Endothelial cell of hepatic sinusoid (primary cell): ENCODE measurements around the gene SPINK4.

Source experiments
- in situ Hi-C: cut with HindIII; loops from 2 replicates; pipeline ENCODE4 v1.10.0; 2017; ENCODE audit warnings: low sequenced_read_pairs

The SPINK4 gene

GRCh38 chr9:33255471-33255870 lies 15.5 kb downstream of the SPINK4 start:
- in situ Hi-C loops = no loop called here

- in situ Hi-C loops = no loop called here
Observed at GRCh38 chr9:33256236-33256635, 16.3 kb downstream of the SPINK4 start.

- in situ Hi-C loops = no loop called here
Observed at GRCh38 chr9:33257276-33257675, 17.3 kb downstream of the SPINK4 start.

GRCh38 chr9:33260372-33260771 lies 20.4 kb downstream of the SPINK4 start:
- in situ Hi-C loops = no loop called here

- in situ Hi-C loops = no loop called here
Observed at GRCh38 chr9:33263131-33264002, 23.4 kb downstream of the SPINK4 start.

- in situ Hi-C loops = no loop called here
Observed at GRCh38 chr9:33264003-33264472, 24.1 kb downstream of the SPINK4 start.

GRCh38 chr9:33264473-33265177 lies 24.7 kb downstream of the SPINK4 start, which contains the start of the genes BAG1 and CHMP5:
Gene BAG1, minus strand, starts transcription at chr9:33264708.
Gene CHMP5, plus strand, starts transcription at chr9:33265049. Its CDS starts 30 bp downstream, at chr9:33265079.
- in situ Hi-C loops = no loop called here

- in situ Hi-C loops = no loop called here
Observed at GRCh38 chr9:33265211-33265865, 25.4 kb downstream of the SPINK4 start.

- in situ Hi-C loops = no loop called here
Observed at GRCh38 chr9:33267151-33267767, 27.3 kb downstream of the SPINK4 start.

- in situ Hi-C loops = no loop called here
Observed at GRCh38 chr9:33270146-33270545, 30.2 kb downstream of the SPINK4 start.

GRCh38 chr9:33272061-33272460 lies 32.1 kb downstream of the SPINK4 start:
- in situ Hi-C loops = no loop called here

- in situ Hi-C loops = no loop called here
Observed at GRCh38 chr9:33273266-33273971, 33.5 kb downstream of the SPINK4 start.

GRCh38 chr9:33273972-33274328 lies 34.0 kb downstream of the SPINK4 start:
- in situ Hi-C loops = no loop called here

- in situ Hi-C loops = no loop called here
Observed at GRCh38 chr9:33277484-33277883, 37.5 kb downstream of the SPINK4 start.

GRCh38 chr9:33285502-33285901 lies 45.5 kb downstream of the SPINK4 start:
- in situ Hi-C loops = no loop called here

- in situ Hi-C loops = no loop called here
Observed at GRCh38 chr9:33287087-33287490, 47.1 kb downstream of the SPINK4 start.

GRCh38 chr9:33288235-33288634 lies 48.3 kb downstream of the SPINK4 start:
- in situ Hi-C loops = no loop called here

- in situ Hi-C loops = no loop called here
Observed at GRCh38 chr9:33288828-33289483, 49.0 kb downstream of the SPINK4 start.

GRCh38 chr9:33289496-33289895 lies 49.5 kb downstream of the SPINK4 start:
- in situ Hi-C loops = no loop called here

- in situ Hi-C loops = no loop called here
Observed at GRCh38 chr9:33289936-33290246, 49.9 kb downstream of the SPINK4 start.
